Smooth muscle cell (in vitro differentiated cells): ENCODE results near the gene SRRT. TPM values are rescaled to one million over a fixed set of nuclear protein-coding genes. Genes with fewer than 3 reads are reported as not detected.
A peak's percentile ranks its signal among the peaks of the same experiment; 100 is the strongest.

ENCODE experiments used
- DNase-seq: peaks from one replicate; lab custom pipeline; 2025; ENCODE audit not compliant: unreplicated experiment; lab: John Stamatoyannopoulos, UW
- H2AFZ ChIP-seq: fragments of 200-600 bp; sonication (generic); 2 replicates; pipeline ENCODE4 v1.6.0; 2016; ENCODE audit warnings: antibody characterized with exemption, low read depth, mild to moderate bottlenecking
- H3F3A ChIP-seq: fragments of 200-600 bp; sonication (generic); 2 replicates; pipeline ENCODE4 v1.6.0; 2017; ENCODE audit warnings: antibody characterized with exemption, low read depth
- H3K27ac ChIP-seq: fragments of 200-600 bp; sonication (generic); 2 replicates; pipeline ENCODE4 v1.5.1; 2016; ENCODE audit warnings: low read depth, mild to moderate bottlenecking
- H3K27me3 ChIP-seq: fragments of 200-600 bp; sonication (generic); 2 replicates; pipeline ENCODE4 v1.6.1; 2016; ENCODE audit warnings: low read depth, mild to moderate bottlenecking
- H3K36me3 ChIP-seq: fragments of 200-600 bp; sonication (generic); 2 replicates; pipeline ENCODE4 v1.5.1; 2016; ENCODE audit warnings: low read depth
- H3K4me1 ChIP-seq: fragments of 200-600 bp; sonication (generic); 2 replicates; pipeline ENCODE4 v1.5.1; 2016; ENCODE audit warnings: low read depth
- H3K4me2 ChIP-seq: fragments of 200-600 bp; sonication (generic); 2 replicates; pipeline ENCODE4 v1.6.0; 2016; ENCODE audit warnings: mild to moderate bottlenecking
- H3K4me3 ChIP-seq: fragments of 200-600 bp; sonication (generic); 2 replicates; pipeline ENCODE4 v1.5.1; 2016; ENCODE audit warnings: mild to moderate bottlenecking
- H3K79me2 ChIP-seq: fragments of 200-600 bp; sonication (generic); 2 replicates; pipeline ENCODE4 v1.6.0; 2016; ENCODE audit warnings: low read depth, mild to moderate bottlenecking
- H3K9ac ChIP-seq: fragments of 200-600 bp; sonication (generic); 2 replicates; pipeline ENCODE4 v1.6.0; 2016; ENCODE audit warnings: low read depth
- H3K9me3 ChIP-seq: fragments of 200-600 bp; sonication (generic); replicated peaks from 2 replicates; pipeline ENCODE4 v1.5.1; 2016; ENCODE audit warnings: low read depth
- H4K20me1 ChIP-seq: fragments of 200-600 bp; sonication (generic); 2 replicates; pipeline ENCODE4 v1.6.0; 2016; ENCODE audit warnings: low read depth
- CTCF ChIP-seq: fragments of 200-600 bp; sonication (generic); IDR thresholded peaks from 2 replicates; pipeline ENCODE4 v1.5.1; 2017; ENCODE audit warnings: borderline replicate concordance, mild to moderate bottlenecking, antibody characterized with exemption; ENCODE audit not compliant: insufficient read depth, poor library complexity, severe bottlenecking
- WGBS: methylation state at CpG from one replicate; pipeline ENCODE4 v1.1.7; 2016; ENCODE audit warnings: low lambda C conversion rate; 5-methylcytosine and 5-hydroxymethylcytosine counted together
- polyA plus RNA-seq: library from polyadenylated mRNA; unstranded; fragments of >200 nt; fragmentation: Nextera tagmentation; extraction: Ambion mirVana; gene quantifications from 2 replicates; pipeline ENCODE4 v1.2.1, GENCODE V29; 2016
- total RNA-seq: library from RNA; depleted of rRNA; stranded (reverse); fragments of >200 nt; gene quantifications from 2 replicates; pipeline ENCODE4 v1.2.3, GENCODE V29; 2014

Gene SRRT
- total and polyA plus RNA-seq, 2 experiments from 2014 or later: 32.1 to 63.6 TPM

- H4K20me1 ChIP-seq: no peaks in the 10 kb centered on the region
- peaks cover 27% of the 10 kb centered on the region for H3K79me2 ChIP-seq
- H3K36me3 ChIP-seq: no peaks in the 10 kb centered on the region
- H3K9me3 ChIP-seq: no peaks in the 10 kb centered on the region
- peak overlapping the region; percentile 94 for H3K4me2 ChIP-seq
- peaks cover 9% of the 10 kb centered on the region for H3K4me1 ChIP-seq
- H3F3A ChIP-seq: peaks cover 6% of the 10 kb centered on the region
- peak overlapping the region; percentile 94 for H3K4me3 ChIP-seq
- no peak for TF ChIP-seq CTCF
- no peaks in the 10 kb centered on the region for H3K27me3 ChIP-seq
- no peak for DNase-seq
- H2AFZ ChIP-seq: no peak overlapping the region
- 11% methylated on average over 25 of the region's 27 CpGs for WGBS
- peak overlapping the region; percentile 89 for H3K27ac ChIP-seq
- peak overlapping the region; percentile 99 for H3K9ac ChIP-seq
These were observed 7.0 kb upstream of the SRRT start for GRCh38 chr7:100867776-100868485.

GRCh38 chr7:100873599-100874299 is 1.2 kb upstream of the SRRT start:
- peak overlapping the region; percentile 90 for H3K4me2 ChIP-seq
- peak overlapping the region; percentile 100 for H3K4me3 ChIP-seq
- WGBS: 98% methylated on average over 10 of the region's 10 CpGs
- peaks cover 10% of the 10 kb centered on the region for H3F3A ChIP-seq
- peak overlapping the region; percentile 97 for H3K27ac ChIP-seq
- no peak for DNase-seq
- peaks cover 34% of the 10 kb centered on the region for H4K20me1 ChIP-seq
- peaks cover 49% of the 10 kb centered on the region for H3K79me2 ChIP-seq
- H3K9me3 ChIP-seq: no peaks in the 10 kb centered on the region
- H3K4me1 ChIP-seq: peaks cover 13% of the 10 kb centered on the region
- no peak overlapping the region for H2AFZ ChIP-seq
- no peaks in the 10 kb centered on the region for H3K27me3 ChIP-seq
- no peak overlapping the region for H3K9ac ChIP-seq
- H3K36me3 ChIP-seq: peaks cover 7% of the 10 kb centered on the region
- TF ChIP-seq CTCF: no peak

- no peaks in the 10 kb centered on the region for H3K9me3 ChIP-seq
- H3K4me2 ChIP-seq: peak overlapping the region; percentile 90
- H3K9ac ChIP-seq: peak overlapping the region; percentile 98
- H3K27me3 ChIP-seq: no peaks in the 10 kb centered on the region
- peak overlapping the region; percentile 97 for H3K27ac ChIP-seq
- no peak for TF ChIP-seq CTCF
- H3K79me2 ChIP-seq: peaks cover 49% of the 10 kb centered on the region
- H3K36me3 ChIP-seq: peaks cover 9% of the 10 kb centered on the region
- H3F3A ChIP-seq: peaks cover 10% of the 10 kb centered on the region
- 74% methylated on average over 8 of the region's 8 CpGs for WGBS
- peaks cover 39% of the 10 kb centered on the region for H4K20me1 ChIP-seq
- peak overlapping the region; percentile 100 for H3K4me3 ChIP-seq
- no peak overlapping the region for H2AFZ ChIP-seq
- DNase-seq: no peak
- H3K4me1 ChIP-seq: peaks cover 13% of the 10 kb centered on the region
These were observed 665 bp upstream of the SRRT start for GRCh38 chr7:100874300-100874576.
